LNCaP clone FGC (cell line): ENCODE results near the gene FLT3.
"Not testable (repeated sequence)": the region's sequence is repeated elsewhere in the genome, so short reads cannot be mapped to it uniquely, and the experiment has no call there.

Experiments used
- DNase-seq: peaks from one replicate; pipeline ENCODE4 v3.0.0-alpha.2; 2011; ENCODE audit warnings: low read depth
- H3K4me3 ChIP-seq: 2 replicates; pipeline ENCODE4 v1.5.1; 2011; ENCODE audit warnings: mild to moderate bottlenecking, low read depth, low read length, control low read depth
- TF ChIP-seq, protein P1 (sequence below): IDR thresholded peaks from 2 replicates; pipeline ENCODE4 v1.5.1; 2012; ENCODE audit warnings: mild to moderate bottlenecking; ENCODE audit not compliant: control insufficient read depth, insufficient read depth; ENCODE audit errors: extremely low read depth

Gene FLT3

DNA sequence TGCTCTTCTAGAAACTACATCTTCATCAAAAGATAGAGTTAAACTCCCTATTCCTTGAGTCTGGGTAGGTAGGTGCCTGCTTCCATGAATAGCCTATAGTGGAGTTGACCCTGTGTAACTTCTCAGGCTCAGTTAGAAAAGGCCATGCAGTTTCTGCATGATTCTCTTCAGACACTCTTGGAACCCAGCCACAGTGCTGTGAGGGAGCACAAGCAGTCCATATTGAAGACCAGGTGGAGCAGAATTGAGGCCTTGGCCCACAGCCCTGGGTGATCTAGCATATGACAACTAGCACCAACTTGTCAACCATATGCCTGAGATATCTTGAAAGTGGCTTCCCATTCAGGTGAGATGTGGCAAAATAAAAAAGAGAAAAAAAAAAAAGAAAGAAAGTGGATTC, 27.7 kb upstream of the FLT3 start:
- DNase-seq: no peak
- TF ChIP-seq, protein P1, sequence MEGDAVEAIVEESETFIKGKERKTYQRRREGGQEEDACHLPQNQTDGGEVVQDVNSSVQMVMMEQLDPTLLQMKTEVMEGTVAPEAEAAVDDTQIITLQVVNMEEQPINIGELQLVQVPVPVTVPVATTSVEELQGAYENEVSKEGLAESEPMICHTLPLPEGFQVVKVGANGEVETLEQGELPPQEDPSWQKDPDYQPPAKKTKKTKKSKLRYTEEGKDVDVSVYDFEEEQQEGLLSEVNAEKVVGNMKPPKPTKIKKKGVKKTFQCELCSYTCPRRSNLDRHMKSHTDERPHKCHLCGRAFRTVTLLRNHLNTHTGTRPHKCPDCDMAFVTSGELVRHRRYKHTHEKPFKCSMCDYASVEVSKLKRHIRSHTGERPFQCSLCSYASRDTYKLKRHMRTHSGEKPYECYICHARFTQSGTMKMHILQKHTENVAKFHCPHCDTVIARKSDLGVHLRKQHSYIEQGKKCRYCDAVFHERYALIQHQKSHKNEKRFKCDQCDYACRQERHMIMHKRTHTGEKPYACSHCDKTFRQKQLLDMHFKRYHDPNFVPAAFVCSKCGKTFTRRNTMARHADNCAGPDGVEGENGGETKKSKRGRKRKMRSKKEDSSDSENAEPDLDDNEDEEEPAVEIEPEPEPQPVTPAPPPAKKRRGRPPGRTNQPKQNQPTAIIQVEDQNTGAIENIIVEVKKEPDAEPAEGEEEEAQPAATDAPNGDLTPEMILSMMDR: no peak
- no peak overlapping the region for H3K4me3 ChIP-seq

DNA sequence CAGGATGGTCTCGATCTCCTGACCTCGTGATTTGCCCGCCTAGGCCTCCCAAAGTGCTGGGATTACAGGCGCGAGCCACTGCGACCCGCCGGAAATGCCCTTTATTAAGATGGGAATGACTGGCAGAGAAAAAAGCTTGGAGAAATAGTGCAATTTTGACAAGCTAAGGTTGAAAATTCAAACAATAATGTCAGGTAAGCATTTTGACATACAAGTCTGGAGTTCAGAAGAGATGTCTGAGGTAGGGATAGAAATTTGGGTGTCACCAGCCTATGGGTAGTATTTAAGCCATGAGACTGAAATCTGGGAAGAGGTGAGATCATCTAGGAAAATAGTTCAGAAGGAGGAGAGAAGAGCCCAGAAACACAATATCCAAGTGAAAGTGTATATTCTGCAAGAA, 20.8 kb upstream of the FLT3 start:
- no peak for DNase-seq
- TF ChIP-seq, protein P1: no peak
- H3K4me3 ChIP-seq: no peak overlapping the region

DNA sequence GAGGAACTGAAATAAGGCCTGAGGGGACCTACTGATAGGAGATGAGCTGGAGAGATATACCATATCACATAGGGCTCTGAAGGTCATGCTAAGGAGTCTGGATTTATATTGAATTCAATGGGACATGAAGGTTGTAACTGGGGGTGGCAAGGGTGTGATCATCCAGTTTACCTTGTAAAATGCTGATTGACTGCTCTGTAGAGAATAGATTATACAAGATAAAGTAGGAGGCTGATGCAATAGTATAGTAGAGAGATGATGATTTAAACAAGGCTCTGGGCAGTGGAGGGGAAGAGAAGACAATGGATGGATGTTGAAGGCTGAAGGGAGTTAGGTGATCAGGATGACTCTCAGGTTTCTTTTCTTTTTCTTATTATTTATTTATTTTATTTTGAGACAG, 19.9 kb upstream of the FLT3 start:
- no peak for DNase-seq
- TF ChIP-seq, protein P1: no peak
- H3K4me3 ChIP-seq: no peak overlapping the region

- TF ChIP-seq, protein P1: no peak
- DNase-seq: no peak
- H3K4me3 ChIP-seq: no peak overlapping the region
These were observed 17.5 kb upstream of the FLT3 start for GRCh38 chr13:28117689-28118377.

GRCh38 chr13:28116736-28117135, 16.4 kb upstream of the FLT3 start:
- TF ChIP-seq, protein P1: no peak
- H3K4me3 ChIP-seq: no peak overlapping the region
- DNase-seq: no peak

DNA sequence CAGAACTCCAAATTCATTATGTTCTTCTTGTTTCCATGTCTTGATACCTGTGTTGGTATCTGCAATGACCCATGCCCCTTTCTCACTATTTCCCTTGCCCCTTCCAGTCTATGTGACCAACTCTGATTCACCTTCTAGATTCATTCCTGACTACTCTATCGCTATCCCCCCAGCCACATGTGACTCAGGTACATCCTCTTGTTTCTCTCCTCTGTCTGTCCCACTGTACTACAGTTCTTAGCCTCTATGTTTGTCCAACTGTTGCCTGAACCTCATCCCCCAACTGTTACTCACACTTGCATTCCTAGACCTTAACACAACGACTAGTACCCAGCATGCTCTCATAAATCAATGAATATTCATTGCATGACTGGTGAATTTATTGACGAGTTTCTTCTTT, 10.0 kb upstream of the FLT3 start:
- no peak for DNase-seq
- TF ChIP-seq, protein P1: no peak
- H3K4me3 ChIP-seq: no peak overlapping the region

GRCh38 chr13:28106976-28107375, 6.6 kb upstream of the FLT3 start:
- TF ChIP-seq, protein P1: no peak
- DNase-seq: no peak
- no peak overlapping the region for H3K4me3 ChIP-seq

GRCh38 chr13:28101886-28102285, 1.5 kb upstream of the FLT3 start:
- H3K4me3 ChIP-seq, DNase-seq: not testable (repeated sequence)
